ENCODE measurements around the gene ANO9. TPM values are rescaled to one million over a fixed set of nuclear protein-coding genes. Genes with fewer than 3 reads are reported as not detected.

The ANO9 gene
- total and polyA plus RNA-seq, 4 donors, result 0.20 to 0.75 (median 0.40) TPM

GRCh38 chr11:396511-396947 lies 45.3 kb downstream of the ANO9 start:
- Histone ChIP-seq H3K4me1 (ENCODE audit: control insufficient read depth in 4 of 4, insufficient read depth in 4 of 4, low read length in 3 of 4) (peaks cover 4 to 15% (median 8%) of the 10 kb centered on the region in 4 donors), H3K36me3 (ENCODE audit: control insufficient read depth in 4 of 4, insufficient read depth in 3 of 4, low read depth in 1 of 4, low read length in 3 of 4) (no peaks in the 10 kb centered on the region), H3K9me3 (ENCODE audit: control insufficient read depth in 4 of 4, low read length in 3 of 4) (no peaks in the 10 kb centered on the region), H3K9ac (ENCODE audit: low read depth in 1 of 2, low read length in 2 of 2) (no peak overlapping the region), H3K27me3 (ENCODE audit: control insufficient read depth in 4 of 4, insufficient read depth in 4 of 4, low read length in 3 of 4) (peaks cover 0 to 3% (median 0%) of the 10 kb centered on the region in 4 donors), H3K4me3 (ENCODE audit: low read depth in 1 of 3, low read length in 3 of 3) (peak overlapping the region in 1 of 3 donors; percentile 36), H3K27ac (ENCODE audit: low read depth in 1 of 2, low read length in 2 of 2) (no peak overlapping the region)
- 63% methylated on average over 23 of the region's 23 CpGs for WGBS
- TF ChIP-seq YY1 (IDR thresholded peaks at IDR 0.05) (no peak), ZBTB33 (IDR thresholded peaks at IDR 0.05) (no peak), JUND (IDR thresholded peaks at IDR 0.05) (no peak), RAD21 (IDR thresholded peaks at IDR 0.05) (peak in 1 of 2 donors; percentile 28)
- no peak for DNase-seq (ENCODE audit: low spot score)

GRCh38 chr11:395866-396265 lies 45.9 kb downstream of the ANO9 start:
- Histone ChIP-seq H3K9me3 (ENCODE audit: control insufficient read depth in 4 of 4, low read length in 3 of 4) (no peaks in the 10 kb centered on the region), H3K27ac (ENCODE audit: low read depth in 1 of 2, low read length in 2 of 2) (no peak overlapping the region), H3K4me1 (ENCODE audit: control insufficient read depth in 4 of 4, insufficient read depth in 4 of 4, low read length in 3 of 4) (peaks cover 4 to 15% (median 8%) of the 10 kb centered on the region in 4 donors), H3K9ac (ENCODE audit: low read depth in 1 of 2, low read length in 2 of 2) (no peak overlapping the region), H3K27me3 (ENCODE audit: control insufficient read depth in 4 of 4, insufficient read depth in 4 of 4, low read length in 3 of 4) (peaks cover 0 to 3% (median 0%) of the 10 kb centered on the region in 4 donors), H3K36me3 (ENCODE audit: control insufficient read depth in 4 of 4, insufficient read depth in 3 of 4, low read depth in 1 of 4, low read length in 3 of 4) (no peaks in the 10 kb centered on the region), H3K4me3 (ENCODE audit: low read depth in 1 of 3, low read length in 3 of 3) (no peak overlapping the region)
- no peak for DNase-seq (ENCODE audit: low spot score)
- 83% methylated on average over 11 of the region's 11 CpGs for WGBS
- TF ChIP-seq HNF4A (conservative IDR thresholded peaks at IDR 0.05) (no peak), RXRA (IDR thresholded peaks at IDR 0.05) (no peak), YY1 (IDR thresholded peaks at IDR 0.05) (no peak), FOXA1 (IDR thresholded peaks at IDR 0.05) (no peak), HNF4G (IDR thresholded peaks at IDR 0.05) (no peak), FOXA2 (IDR thresholded peaks at IDR 0.05) (no peak), MAX (IDR thresholded peaks at IDR 0.05) (no peak), RAD21 (IDR thresholded peaks at IDR 0.05) (no peak), ATF3 (IDR thresholded peaks at IDR 0.05) (no peak)

GRCh38 chr11:394858-395655 lies 46.8 kb downstream of the ANO9 start:
- Histone ChIP-seq H3K9ac (ENCODE audit: low read depth in 1 of 2, low read length in 2 of 2) (no peak overlapping the region), H3K4me1 (ENCODE audit: control insufficient read depth in 4 of 4, insufficient read depth in 4 of 4, low read length in 3 of 4) (peaks cover 4 to 15% (median 8%) of the 10 kb centered on the region in 4 donors), H3K36me3 (ENCODE audit: control insufficient read depth in 4 of 4, insufficient read depth in 3 of 4, low read depth in 1 of 4, low read length in 3 of 4) (no peaks in the 10 kb centered on the region), H3K4me3 (ENCODE audit: low read depth in 1 of 3, low read length in 3 of 3) (no peak overlapping the region), H3K27me3 (ENCODE audit: control insufficient read depth in 4 of 4, insufficient read depth in 4 of 4, low read length in 3 of 4) (peaks cover 0 to 3% (median 0%) of the 10 kb centered on the region in 4 donors), H3K9me3 (ENCODE audit: control insufficient read depth in 4 of 4, low read length in 3 of 4) (no peaks in the 10 kb centered on the region), H3K27ac (ENCODE audit: low read depth in 1 of 2, low read length in 2 of 2) (no peak overlapping the region)
- DNase-seq (ENCODE audit: low spot score), result no peak
- 81% methylated on average over 25 of the region's 25 CpGs for WGBS
- no peak for TF ChIP-seq GABPA (IDR thresholded peaks at IDR 0.05 in 1 of 2, conservative IDR thresholded peaks at IDR 0.05 in 1 of 2)

All from liver (tissue), 9 donors.